Keratinocyte (primary cell): ENCODE measurements around the gene CPNE4. TPM values are rescaled to one million over a fixed set of nuclear protein-coding genes. Genes with fewer than 3 reads are reported as not detected.

Source experiments
- DNase-seq: peaks from one replicate; pipeline ENCODE4 v3.0.0-alpha.2; 2011; ENCODE audit warnings: low read depth, missing footprints, low spot score
- FAIRE-seq: peaks from 2 replicates; lab custom pipeline; 2011; peaks lifted over from hg19 to GRCh38; lab: Jason Lieb, UNC
- H2AFZ ChIP-seq: 2 replicates; pipeline ENCODE4 v1.6.0; 2012; ENCODE audit warnings: low read length, control low read depth, inconsistent platforms; ENCODE audit not compliant: control insufficient read depth
- H3K27ac ChIP-seq: 2 replicates; pipeline ENCODE4 v1.5.1; 2011; ENCODE audit warnings: low read length; ENCODE audit not compliant: control insufficient read depth, insufficient read depth
- H3K27me3 ChIP-seq: 3 replicates; pipeline ENCODE4 v1.6.0; 2011; ENCODE audit warnings: low read length; ENCODE audit not compliant: control insufficient read depth, insufficient read depth; ENCODE audit errors: extremely low read depth
- H3K36me3 ChIP-seq, 2 experiments: 2 replicates in 1 of 2; 3 replicates in 1 of 2; pipeline ENCODE4 v1.5.1; 2011; ENCODE audit warnings: low read length in 2 of 2, mild to moderate bottlenecking in 1 of 2; ENCODE audit not compliant: control insufficient read depth in 2 of 2, insufficient read depth in 2 of 2; ENCODE audit errors: extremely low read depth in 1 of 2
- H3K4me1 ChIP-seq: 3 replicates; pipeline ENCODE4 v1.5.1; 2011; ENCODE audit warnings: low read length; ENCODE audit not compliant: control insufficient read depth, insufficient read depth; ENCODE audit errors: extremely low read depth
- H3K4me2 ChIP-seq: 3 replicates; pipeline ENCODE4 v1.6.0; 2011; ENCODE audit warnings: low read depth, low read length; ENCODE audit not compliant: control insufficient read depth, insufficient read depth; ENCODE audit errors: extremely low read depth
- H3K4me3 ChIP-seq, 3 experiments: fragments of 200-600 bp in 1 of 3; sonication (generic) in 1 of 3; 2 replicates in 2 of 3; 3 replicates in 1 of 3; pipeline ENCODE4 v1.5.1; 2011 to 2016; ENCODE audit warnings: low read length in 3 of 3, mild to moderate bottlenecking in 3 of 3, control low read depth in 2 of 3, inconsistent platforms in 1 of 3, low read depth in 1 of 3, mixed read lengths in 1 of 3, mixed run types in 1 of 3, moderate library complexity in 1 of 3; ENCODE audit not compliant: control insufficient read depth in 2 of 3, insufficient read depth in 2 of 3; ENCODE audit errors: extremely low read depth in 1 of 3
- H3K79me2 ChIP-seq: 2 replicates; pipeline ENCODE4 v1.6.0; 2012; ENCODE audit warnings: low read length; ENCODE audit not compliant: control insufficient read depth, insufficient read depth
- H3K9ac ChIP-seq: 3 replicates; pipeline ENCODE4 v1.6.0; 2011; ENCODE audit warnings: low read length; ENCODE audit not compliant: control insufficient read depth, insufficient read depth; ENCODE audit errors: extremely low read depth
- H3K9me1 ChIP-seq: 3 replicates; pipeline ENCODE4 v1.6.0; 2011; ENCODE audit warnings: low read length; ENCODE audit not compliant: control insufficient read depth, insufficient read depth; ENCODE audit errors: extremely low read depth
- H3K9me3 ChIP-seq: 2 replicates; pipeline ENCODE4 v1.5.1; 2012; ENCODE audit warnings: low read depth, low read length; ENCODE audit not compliant: control insufficient read depth
- H4K20me1 ChIP-seq: 3 replicates; pipeline ENCODE4 v1.6.0; 2011; ENCODE audit warnings: low read length; ENCODE audit not compliant: control insufficient read depth, insufficient read depth; ENCODE audit errors: extremely low read depth
- EZH2 ChIP-seq: IDR thresholded peaks from one replicate; pipeline ENCODE4 v1.6.1; 2012; ENCODE audit warnings: inconsistent platforms, mild to moderate bottlenecking, low read length, moderate library complexity
- dilution Hi-C: fragments of 300-500 bp; cut with MboI; formaldehyde crosslinking; loops from one replicate; pipeline ENCODE4 v1.7.0; 2020; ENCODE audit warnings: low sequenced_read_pairs; ENCODE audit not compliant: extremely low pct_ligation_motif_present
- polyA plus RNA-seq, 5 experiments: library from polyadenylated mRNA; depleted of rRNA in 3 of 5; stranded (reverse) in 3 of 5; stranded (forward) in 1 of 5; unstranded in 1 of 5; fragments of >200 nt; gene quantifications; 1 replicate in 1 of 5; 2 replicates in 3 of 5; 3 replicates in 1 of 5; pipeline versions ENCODE4 v1.2.1 to v1.2.3, GENCODE V29; 2011 to 2012; ENCODE audit warnings: missing spikeins in 2 of 5, low read depth in 1 of 5, low replicate concordance in 1 of 5
- TF ChIP-seq, protein P1 (sequence below), 3 experiments: IDR thresholded peaks in 1 of 3; conservative IDR thresholded peaks in 1 of 3; optimal IDR thresholded peaks in 1 of 3; 2 replicates in 2 of 3; 3 replicates in 1 of 3; pipeline versions ENCODE3 to v1.5.1; 2011; ENCODE audit warnings: low read length in 3 of 3, mild to moderate bottlenecking in 3 of 3, moderate library complexity in 2 of 3, control low read depth in 1 of 3, inconsistent platforms in 1 of 3; ENCODE audit not compliant: insufficient read depth in 2 of 3; ENCODE audit errors: extremely low read depth in 1 of 3

Gene CPNE4
- polyA plus RNA-seq, 1 donor (not counting 4 experiments of a cell fraction or from before 2014, with no cell fraction given), result 0.08 TPM

DNA sequence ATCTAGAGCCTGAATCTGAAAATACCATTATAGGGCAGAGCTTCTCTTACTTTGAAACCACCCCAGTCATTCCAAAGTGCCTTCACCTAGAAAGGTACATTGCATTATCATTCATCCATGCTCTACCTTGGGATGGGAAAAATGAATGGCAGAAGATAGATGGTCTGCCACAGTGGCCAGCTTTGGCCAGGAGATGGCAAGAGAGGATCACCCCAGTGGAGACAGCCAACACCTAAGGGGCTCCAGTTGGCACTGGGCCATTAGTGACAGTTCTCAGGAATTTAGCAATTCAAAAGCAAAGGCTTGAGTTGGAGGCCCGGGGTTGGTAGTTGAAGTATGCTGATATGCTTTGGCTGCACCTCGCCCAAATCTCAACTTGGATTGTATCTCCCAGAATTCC lies 278.4 kb downstream of the CPNE4 start:
- Histone ChIP-seq H3K36me3 (no peaks in the 10 kb centered on the region), H3K4me2 (no peak overlapping the region), H3K27ac (no peak overlapping the region), H3K4me1 (no peaks in the 10 kb centered on the region), H3K9ac (no peak overlapping the region), H4K20me1 (no peaks in the 10 kb centered on the region), H3K9me3 (no peaks in the 10 kb centered on the region), H2AFZ (no peak overlapping the region), H3K4me3 (no peak overlapping the region), H3K9me1 (no peaks in the 10 kb centered on the region), H3K27me3 (no peaks in the 10 kb centered on the region), H3K79me2 (no peaks in the 10 kb centered on the region)
- DNase-seq, result no peak
- TF ChIP-seq, protein P1, sequence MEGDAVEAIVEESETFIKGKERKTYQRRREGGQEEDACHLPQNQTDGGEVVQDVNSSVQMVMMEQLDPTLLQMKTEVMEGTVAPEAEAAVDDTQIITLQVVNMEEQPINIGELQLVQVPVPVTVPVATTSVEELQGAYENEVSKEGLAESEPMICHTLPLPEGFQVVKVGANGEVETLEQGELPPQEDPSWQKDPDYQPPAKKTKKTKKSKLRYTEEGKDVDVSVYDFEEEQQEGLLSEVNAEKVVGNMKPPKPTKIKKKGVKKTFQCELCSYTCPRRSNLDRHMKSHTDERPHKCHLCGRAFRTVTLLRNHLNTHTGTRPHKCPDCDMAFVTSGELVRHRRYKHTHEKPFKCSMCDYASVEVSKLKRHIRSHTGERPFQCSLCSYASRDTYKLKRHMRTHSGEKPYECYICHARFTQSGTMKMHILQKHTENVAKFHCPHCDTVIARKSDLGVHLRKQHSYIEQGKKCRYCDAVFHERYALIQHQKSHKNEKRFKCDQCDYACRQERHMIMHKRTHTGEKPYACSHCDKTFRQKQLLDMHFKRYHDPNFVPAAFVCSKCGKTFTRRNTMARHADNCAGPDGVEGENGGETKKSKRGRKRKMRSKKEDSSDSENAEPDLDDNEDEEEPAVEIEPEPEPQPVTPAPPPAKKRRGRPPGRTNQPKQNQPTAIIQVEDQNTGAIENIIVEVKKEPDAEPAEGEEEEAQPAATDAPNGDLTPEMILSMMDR (optimal IDR thresholded peaks at IDR 0.05 in 1 of 3, IDR thresholded peaks at IDR 0.05 in 1 of 3, conservative IDR thresholded peaks at IDR 0.05 in 1 of 3; ENCODE audit: extremely low read depth in 1 of 3, insufficient read depth in 2 of 3, low read length in 3 of 3), result no peak
- TF ChIP-seq EZH2, result no peak
- FAIRE-seq, result no peak
- dilution Hi-C loops, result no loop called here

DNA sequence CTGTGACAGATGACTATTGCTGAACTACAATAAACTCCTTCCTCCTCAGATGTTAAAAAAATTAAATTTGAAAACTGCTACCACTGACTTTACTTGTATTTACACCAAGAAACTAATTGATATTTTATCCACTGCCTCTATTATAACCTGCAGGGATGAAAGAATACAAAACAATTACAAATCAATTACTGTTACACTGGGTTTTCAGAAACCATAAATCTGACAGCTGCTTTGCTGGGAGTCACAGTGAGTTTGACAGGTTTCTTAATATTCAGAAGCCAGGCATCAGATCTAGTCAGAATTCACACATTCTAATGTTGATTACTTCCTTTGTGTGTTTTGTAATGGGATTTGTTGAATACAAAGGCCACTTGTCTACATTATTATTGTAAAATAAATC lies 279.4 kb downstream of the CPNE4 start:
- DNase-seq, result no peak
- Histone ChIP-seq H3K9ac (no peak overlapping the region), H3K9me1 (no peaks in the 10 kb centered on the region), H3K4me2 (no peak overlapping the region), H3K4me1 (no peaks in the 10 kb centered on the region), H3K27ac (no peak overlapping the region), H4K20me1 (no peaks in the 10 kb centered on the region), H3K9me3 (no peaks in the 10 kb centered on the region), H3K36me3 (no peaks in the 10 kb centered on the region), H2AFZ (no peak overlapping the region), H3K4me3 (no peak overlapping the region), H3K79me2 (no peaks in the 10 kb centered on the region), H3K27me3 (no peaks in the 10 kb centered on the region)
- dilution Hi-C loops, result no loop called here
- no peak for TF ChIP-seq EZH2
- TF ChIP-seq, protein P1 (optimal IDR thresholded peaks at IDR 0.05 in 1 of 3, IDR thresholded peaks at IDR 0.05 in 1 of 3, conservative IDR thresholded peaks at IDR 0.05 in 1 of 3; ENCODE audit: extremely low read depth in 1 of 3, insufficient read depth in 2 of 3, low read length in 3 of 3), result no peak
- no peak for FAIRE-seq
